Measurements from ENCODE around the gene IQCH. TPM values are rescaled to one million over a fixed set of nuclear protein-coding genes. Genes with fewer than 3 reads are reported as not detected.
A peak's percentile ranks its signal among the peaks of the same experiment; 100 is the strongest.

IQCH gene
- total RNA-seq, result 1 to 10 TPM in 3 of 4 donors, not detected in 1; 1.1 to 1.6 (median 1.3) TPM

DNA sequence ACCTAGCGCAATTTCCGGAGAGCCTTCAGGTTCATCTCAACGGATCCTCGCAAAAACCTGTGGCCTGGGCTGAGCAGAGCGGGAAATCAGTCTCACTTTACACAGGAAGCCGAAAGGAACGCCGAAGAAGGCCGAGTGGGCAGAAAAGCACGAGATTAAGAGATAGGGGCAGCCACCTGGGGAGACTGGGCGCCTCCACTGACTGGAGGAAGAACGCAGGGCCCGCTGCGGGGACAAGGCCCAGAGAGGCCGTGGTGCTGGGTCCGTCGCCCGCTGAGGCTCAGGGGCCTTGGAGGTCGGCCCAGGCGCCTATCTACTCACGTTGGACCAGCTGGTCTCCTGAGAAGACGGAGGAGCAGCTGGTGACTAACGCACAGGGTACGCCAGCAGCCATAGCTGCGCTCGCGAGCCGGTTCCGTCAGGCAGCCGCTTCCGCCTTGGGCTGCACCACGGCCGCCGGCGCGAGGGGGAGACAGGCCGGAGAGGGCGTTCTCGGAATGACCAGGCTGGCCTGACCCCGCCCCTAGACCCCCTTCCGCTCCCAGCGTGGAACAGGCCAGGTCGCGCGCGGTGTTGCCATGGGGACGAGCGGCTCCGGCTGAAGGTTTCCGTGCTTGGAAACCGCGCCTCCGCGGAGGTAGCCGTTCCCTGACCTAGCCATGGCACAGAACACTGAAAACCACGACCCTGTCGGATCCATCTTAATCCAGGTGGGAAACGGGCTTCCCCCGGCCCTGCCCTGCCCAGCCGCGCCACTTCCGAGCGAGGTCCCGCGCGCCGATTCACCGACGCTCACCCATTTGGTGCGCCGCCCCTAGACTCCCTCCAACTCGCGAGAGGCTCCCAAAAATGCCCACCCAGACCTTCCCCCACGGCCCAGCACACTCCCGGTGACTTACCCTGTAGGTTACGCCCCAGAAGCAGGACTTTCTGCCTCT is at the start of gene IQCH, which contains the start of gene AAGAB:
TSS of gene IQCH (plus strand) at position 549 of the 938 bp plus-strand sequence. CDS start at position 660, 111 bp downstream.
TSS of gene AAGAB (minus strand) at position 424 of the 938 bp plus-strand sequence. CDS start at position 394, 30 bp downstream.
- TF ChIP-seq CTCF (IDR thresholded peaks at IDR 0.05), result no peak
- peak; percentile 95 for DNase-seq (ENCODE audit: low spot score)
- peak; percentile 99 for ATAC-seq (ENCODE audit: low FRiP score)

DNA sequence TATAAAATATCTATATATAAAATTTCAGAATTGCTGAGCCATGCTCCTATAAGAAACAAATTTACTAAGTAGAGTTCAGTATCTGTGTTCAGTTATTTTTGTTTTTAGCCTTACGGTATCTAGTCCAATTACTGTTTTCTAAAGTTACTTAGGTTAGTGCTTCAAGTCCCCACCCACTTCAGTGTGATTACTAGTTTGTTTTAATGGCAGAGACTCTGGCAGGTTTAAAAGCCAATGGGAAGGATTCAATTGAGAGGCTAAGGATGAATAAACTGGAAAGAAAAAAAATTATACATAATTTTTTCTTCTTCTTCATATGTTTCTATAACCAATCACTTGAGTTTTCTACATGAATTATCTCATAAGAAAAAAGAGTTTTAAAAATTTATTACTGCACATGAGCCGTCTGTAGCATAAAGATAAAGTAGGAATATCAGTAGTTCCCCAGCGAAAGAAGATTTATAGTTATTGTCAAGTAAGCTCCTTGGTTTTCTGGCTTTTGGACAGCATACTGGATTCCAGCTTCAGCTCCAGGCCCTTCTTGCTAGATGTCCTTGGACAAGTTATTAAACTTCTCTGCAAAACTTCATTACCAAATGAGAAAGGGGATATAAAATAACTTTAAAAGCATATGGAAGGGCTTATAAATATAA is 46.9 kb upstream of the IQCH start:
- DNase-seq (ENCODE audit: low spot score) (no peak), ATAC-seq (ENCODE audit: low FRiP score) (no peak)
- TF ChIP-seq CTCF (IDR thresholded peaks at IDR 0.05), result no peak

- no peak for TF ChIP-seq CTCF (IDR thresholded peaks at IDR 0.05)
- no peak for ATAC-seq (ENCODE audit: low FRiP score)
- DNase-seq (ENCODE audit: low spot score), result no peak
Observed at GRCh38 chr15:67208396-67208795, 46.2 kb upstream of the IQCH start.

GRCh38 chr15:67210555-67211168 is 43.9 kb upstream of the IQCH start:
- no peak for TF ChIP-seq CTCF (IDR thresholded peaks at IDR 0.05)
- no peak for ATAC-seq (ENCODE audit: low FRiP score)
- no peak for DNase-seq (ENCODE audit: low spot score)

- ATAC-seq (ENCODE audit: low FRiP score), result no peak
- TF ChIP-seq CTCF (IDR thresholded peaks at IDR 0.05), result no peak
Observed at GRCh38 chr15:67212684-67213367, 41.8 kb upstream of the IQCH start.

DNA sequence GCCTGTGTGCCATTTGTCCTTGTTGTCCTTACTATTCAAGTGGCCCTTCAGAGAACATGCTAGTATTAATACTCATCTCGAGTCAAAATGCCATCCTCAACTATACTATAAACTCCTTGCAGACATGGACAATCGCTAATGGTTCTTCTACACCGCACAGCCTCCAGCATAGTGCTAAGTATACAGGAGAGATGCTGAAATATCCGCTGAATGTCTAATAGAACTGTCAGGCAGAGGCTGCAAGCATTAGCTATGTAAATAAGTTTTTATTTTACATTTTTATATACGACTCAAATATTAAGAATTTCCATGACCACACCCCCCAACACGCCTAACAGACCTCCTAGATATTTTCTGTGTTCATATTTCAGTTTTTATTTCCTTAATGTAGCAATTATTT is 39.5 kb upstream of the IQCH start:
- ATAC-seq (ENCODE audit: low FRiP score) (no peak), DNase-seq (ENCODE audit: low spot score) (no peak)
- no peak for TF ChIP-seq CTCF (IDR thresholded peaks at IDR 0.05)

More at GRCh38 chr15:67212684-67213367, 41.8 kb upstream of the IQCH start:
- no peak for DNase-seq (ENCODE audit: low spot score)

All from omental fat pad (tissue), 4 donors.